ACC112 (cell line): ENCODE measurements around the gene POLN.
"Not testable (repeated sequence)": the region's sequence is repeated elsewhere in the genome, so short reads cannot be mapped to it uniquely, and the experiment has no call there.

ENCODE experiments used
- H2AFZ ChIP-seq: fragments of 200-600 bp; sonication (generic); one replicate; pipeline ENCODE4 v1.6.0; 2017; ENCODE audit warnings: antibody characterized with exemption, low read length; ENCODE audit not compliant: unreplicated experiment
- H3K27ac ChIP-seq: fragments of 200-600 bp; sonication (generic); 2 replicates; pipeline ENCODE4 v1.5.1; 2014; ENCODE audit warnings: low read depth, mild to moderate bottlenecking, antibody characterized with exemption, low read length, moderate library complexity
- H3K27me3 ChIP-seq: fragments of 200-600 bp; sonication (generic); 2 replicates; pipeline ENCODE4 v1.6.1; 2014; ENCODE audit warnings: mild to moderate bottlenecking, antibody characterized with exemption, low read length, moderate library complexity, mixed read lengths; ENCODE audit not compliant: insufficient read depth
- H3K36me3 ChIP-seq: fragments of 200-600 bp; sonication (generic); 2 replicates; pipeline ENCODE4 v1.6.1; 2016; ENCODE audit warnings: mild to moderate bottlenecking, antibody characterized with exemption, low read length, moderate library complexity, mixed read lengths; ENCODE audit not compliant: insufficient read depth
- H3K4me1 ChIP-seq: fragments of 200-600 bp; sonication (generic); one replicate; pipeline ENCODE4 v1.6.1; 2016; ENCODE audit warnings: low read length, mixed read lengths; ENCODE audit not compliant: insufficient read depth, unreplicated experiment, control insufficient read depth
- H3K4me3 ChIP-seq: fragments of 200-600 bp; sonication (generic); 2 replicates; pipeline ENCODE4 v1.5.1; 2014; ENCODE audit warnings: mild to moderate bottlenecking, low read depth, low read length
- H3K79me2 ChIP-seq: fragments of 200-600 bp; sonication (generic); one replicate; pipeline ENCODE4 v1.6.0; 2016; ENCODE audit warnings: low read length; ENCODE audit not compliant: control insufficient read depth, unreplicated experiment, insufficient read depth

Gene POLN

GRCh38 chr4:2040391-2041238 is 201.3 kb downstream of the POLN start:
- Histone ChIP-seq H3K79me2 (no peaks in the 10 kb centered on the region), H3K4me1 (no peaks in the 10 kb centered on the region), H3K36me3 (no peaks in the 10 kb centered on the region), H3K27me3 (peaks cover 21% of the 10 kb centered on the region), H3K27ac (no peak overlapping the region), H3K4me3 (peak overlapping the region; percentile 80), H2AFZ (no peak overlapping the region)

- Histone ChIP-seq H2AFZ (no peak overlapping the region), H3K4me3 (no peak overlapping the region), H3K79me2 (no peaks in the 10 kb centered on the region), H3K27ac (no peak overlapping the region), H3K4me1 (no peaks in the 10 kb centered on the region), H3K27me3 (peaks cover 45% of the 10 kb centered on the region), H3K36me3 (no peaks in the 10 kb centered on the region)
Observed at GRCh38 chr4:2036866-2037265, 205.1 kb downstream of the POLN start.

DNA sequence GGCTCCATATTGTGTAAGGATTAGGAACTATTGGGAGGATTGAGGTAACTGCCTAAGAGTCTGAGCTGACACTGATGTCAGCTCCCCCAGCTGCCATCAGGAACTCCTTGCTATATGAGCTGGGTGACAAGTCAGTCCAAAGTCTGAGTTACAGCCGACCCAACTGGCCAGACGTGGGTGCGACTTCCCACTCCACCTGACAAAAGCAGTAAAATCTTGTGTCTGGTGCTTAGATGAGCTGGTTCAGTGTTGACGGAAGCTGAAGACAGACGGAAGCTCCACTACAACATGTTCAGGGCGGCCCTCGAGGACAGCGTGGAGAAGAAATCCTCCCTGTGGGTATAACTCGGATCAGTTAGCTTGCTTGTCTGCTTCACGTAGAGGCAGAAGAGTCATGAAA is 205.6 kb downstream of the POLN start:
- Histone ChIP-seq H3K27me3 (peaks cover 42% of the 10 kb centered on the region), H3K27ac (no peak overlapping the region), H3K36me3 (no peaks in the 10 kb centered on the region), H3K79me2 (no peaks in the 10 kb centered on the region), H2AFZ (no peak overlapping the region), H3K4me1 (no peaks in the 10 kb centered on the region), H3K4me3 (no peak overlapping the region)

DNA sequence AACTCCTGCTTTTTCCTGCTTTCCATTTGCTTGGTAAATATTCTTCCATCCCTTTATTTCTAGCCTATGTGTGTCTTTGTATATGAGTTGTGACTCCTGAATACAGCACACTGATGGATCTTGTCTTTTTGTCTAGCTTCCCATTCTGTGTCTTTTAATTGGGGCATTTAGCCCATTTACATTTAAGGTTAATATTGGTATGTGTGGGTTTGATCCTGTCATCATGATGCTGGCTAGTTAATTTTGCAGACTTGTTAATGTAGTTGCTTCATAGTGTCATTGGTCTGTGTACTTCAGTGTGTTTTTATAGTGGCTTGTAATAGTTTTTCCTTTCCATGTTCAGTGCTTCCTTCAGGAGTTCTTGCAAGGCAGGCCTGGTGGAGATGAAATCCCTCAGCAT is 210.8 kb downstream of the POLN start:
- H3K4me1 ChIP-seq, H2AFZ ChIP-seq, H3K27ac ChIP-seq, H3K4me3 ChIP-seq, H3K79me2 ChIP-seq, H3K36me3 ChIP-seq: not testable (repeated sequence)
- H3K27me3 ChIP-seq, result peaks cover 50% of the 10 kb centered on the region

- H3K27ac ChIP-seq, H3K79me2 ChIP-seq, H3K4me1 ChIP-seq, H2AFZ ChIP-seq, H3K4me3 ChIP-seq, H3K36me3 ChIP-seq: not testable (repeated sequence)
- peaks cover 42% of the 10 kb centered on the region for H3K27me3 ChIP-seq
Observed at GRCh38 chr4:2027120-2027519, 214.8 kb downstream of the POLN start.

- Histone ChIP-seq H3K27me3 (peaks cover 42% of the 10 kb centered on the region), H2AFZ (no peak overlapping the region), H3K36me3 (no peaks in the 10 kb centered on the region), H3K4me1 (no peaks in the 10 kb centered on the region), H3K4me3 (no peak overlapping the region), H3K27ac (no peak overlapping the region), H3K79me2 (no peaks in the 10 kb centered on the region)
Observed at GRCh38 chr4:2025817-2026216, 216.1 kb downstream of the POLN start.

DNA sequence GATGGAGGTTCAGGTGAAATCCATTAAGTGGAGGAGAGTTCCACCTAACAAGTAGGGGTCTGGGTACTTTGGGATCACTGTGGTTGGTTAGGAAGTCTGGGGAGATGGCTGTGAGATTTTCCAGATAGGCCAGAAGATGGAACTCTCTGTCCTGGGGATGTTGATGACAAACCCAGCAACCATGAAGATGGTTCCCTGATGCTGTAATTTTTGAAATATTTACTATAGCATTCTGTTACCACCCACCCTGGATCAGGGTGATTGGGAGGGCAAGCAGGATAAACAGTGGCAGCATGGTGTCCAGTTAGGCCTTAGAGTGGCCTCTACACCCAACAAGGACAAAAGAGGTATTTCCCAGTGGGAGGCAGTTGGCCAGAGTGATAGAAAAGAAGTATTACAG is 217.2 kb downstream of the POLN start:
- Histone ChIP-seq H3K36me3 (no peaks in the 10 kb centered on the region), H3K27ac (no peak overlapping the region), H2AFZ (no peak overlapping the region), H3K4me1 (no peaks in the 10 kb centered on the region), H3K79me2 (no peaks in the 10 kb centered on the region), H3K4me3 (no peak overlapping the region), H3K27me3 (peaks cover 33% of the 10 kb centered on the region)
